Liver (tissue), 3 donors: Measurements from ENCODE around the gene MEN1.

Experiments used
- CTCF ChIP-seq: fragments of 150-350 bp; IDR thresholded peaks from 2 replicates; pipeline ENCODE4 v1.5.1; 2017; ENCODE audit warnings: improper control_type of control experiment, low read depth, low read length; ENCODE audit not compliant: missing input control
- GABPA ChIP-seq, 2 donors: IDR thresholded peaks in 1 of 2; conservative IDR thresholded peaks in 1 of 2; 2 replicates each; pipeline ENCODE4 v1.6.1; 2016; ENCODE audit warnings: antibody characterized with exemption in 2 of 2, mild to moderate bottlenecking in 1 of 2, moderate library complexity in 1 of 2
- RXRA ChIP-seq, 2 donors: IDR thresholded peaks; 2 replicates each; pipeline ENCODE4 v1.6.1; 2017 to 2018; ENCODE audit warnings: antibody characterized with exemption in 2 of 2, mild to moderate bottlenecking in 1 of 2
- YY1 ChIP-seq: IDR thresholded peaks from 2 replicates; pipeline ENCODE4 v1.6.1; 2016; ENCODE audit warnings: antibody characterized with exemption, mild to moderate bottlenecking
- donor health status: healthy.
- donor health status: healthy.

DNA sequence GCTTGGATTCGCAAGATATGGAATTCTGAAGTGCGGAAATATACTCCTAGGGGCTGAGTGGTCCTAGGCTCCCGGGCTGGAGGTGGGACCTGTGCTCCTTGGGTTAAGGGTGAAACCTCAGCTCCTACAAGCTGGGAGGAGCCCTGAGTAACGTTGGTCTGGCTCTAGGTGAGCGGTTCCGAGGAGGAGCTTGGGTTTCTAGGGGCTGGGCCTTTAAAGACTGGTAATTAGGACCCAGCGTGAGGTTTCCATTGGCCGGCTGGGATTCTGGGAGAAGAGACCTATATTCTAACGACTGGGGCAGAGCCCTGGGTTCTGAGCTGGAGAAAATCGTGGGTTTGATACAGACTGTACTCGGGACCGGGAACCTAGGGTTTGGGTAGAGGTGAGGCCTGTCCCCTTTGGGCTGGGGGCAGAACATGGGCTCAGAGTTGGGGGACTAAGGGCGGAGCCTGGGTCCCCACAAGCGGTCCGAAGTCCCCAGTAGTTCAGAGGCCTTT lies 6.5 kb downstream of the MEN1 start:
- no peak for TF ChIP-seq GABPA (IDR thresholded peaks at IDR 0.05 in 1 of 2, conservative IDR thresholded peaks at IDR 0.05 in 1 of 2)
- no peak for TF ChIP-seq CTCF
- TF ChIP-seq YY1, result no peak
- TF ChIP-seq RXRA (IDR thresholded peaks at IDR 0.05), result no peak
